GM18870 (cell line): Measurements from ENCODE around the gene CPEB2.

Experiments used
- ATAC-seq: cut with Tn5 transposase; IDR thresholded peaks from one replicate; pipeline ENCODE4 v1.9.1; 2021; ENCODE audit warnings: moderate library complexity; ENCODE audit not compliant: unreplicated experiment

The CPEB2 gene

DNA sequence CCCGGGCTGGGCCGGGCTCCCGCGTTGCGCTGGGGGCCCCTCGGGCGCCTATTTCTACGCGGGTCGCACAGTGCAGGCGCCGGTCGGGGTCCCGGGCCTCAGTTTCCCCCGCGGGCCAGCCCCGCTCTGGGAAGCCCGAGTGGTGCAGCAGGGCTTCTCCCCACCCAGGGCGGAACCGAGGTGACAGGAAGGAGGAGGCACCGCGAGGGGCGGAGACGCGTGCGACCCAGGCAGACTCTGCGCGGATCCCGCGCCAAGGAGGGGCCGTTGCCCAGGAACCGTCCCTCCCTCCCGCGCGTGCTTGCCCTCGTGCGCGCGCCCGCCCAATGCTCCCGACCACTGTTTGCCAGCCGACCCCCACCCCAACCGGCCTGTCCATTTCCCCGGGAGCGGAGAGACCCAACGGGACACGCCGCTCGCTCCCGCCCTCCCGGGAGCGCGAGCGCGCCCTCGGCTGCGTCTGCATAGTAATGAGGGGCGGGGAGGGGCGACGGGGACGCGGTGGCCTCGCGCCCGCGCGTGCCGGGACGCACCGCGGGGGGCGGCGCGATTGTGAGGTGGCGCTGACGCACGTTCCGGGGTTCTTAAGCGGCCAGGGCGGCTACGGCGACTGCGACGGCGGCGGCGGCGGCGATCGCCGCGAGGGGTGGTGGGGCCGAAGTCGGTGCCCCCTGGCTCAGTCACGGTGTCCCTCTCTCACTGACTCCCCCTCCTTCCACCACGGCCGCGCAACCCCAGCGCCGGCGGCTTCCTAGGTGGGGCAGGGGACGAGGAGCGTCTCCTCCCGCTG, at the start of gene CPEB2:
Gene CPEB2, plus strand, starts transcription at position 613 of the 790 bp plus-strand sequence. CDS start 193 bp downstream, outside the sequence.
- ATAC-seq: peak; percentile 68

DNA sequence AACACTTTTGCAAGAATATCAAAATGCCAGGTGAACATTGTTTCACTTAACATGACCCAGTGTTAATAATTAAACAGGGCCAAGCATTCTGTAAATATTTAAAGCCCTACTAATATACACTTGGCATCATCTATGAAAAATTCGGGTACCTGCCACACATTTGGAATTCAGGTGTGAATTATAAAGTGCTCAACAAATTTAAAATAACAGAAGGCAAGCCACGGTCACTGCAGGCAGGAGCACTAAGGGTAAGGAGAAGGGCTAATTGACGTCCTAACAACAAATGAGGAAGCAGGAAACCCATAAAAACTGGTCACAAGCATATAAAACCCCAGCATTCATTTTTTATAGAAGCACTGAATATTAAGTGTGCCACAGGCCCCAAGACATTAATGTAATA, 43.8 kb upstream of the CPEB2 start:
- no peak for ATAC-seq

DNA sequence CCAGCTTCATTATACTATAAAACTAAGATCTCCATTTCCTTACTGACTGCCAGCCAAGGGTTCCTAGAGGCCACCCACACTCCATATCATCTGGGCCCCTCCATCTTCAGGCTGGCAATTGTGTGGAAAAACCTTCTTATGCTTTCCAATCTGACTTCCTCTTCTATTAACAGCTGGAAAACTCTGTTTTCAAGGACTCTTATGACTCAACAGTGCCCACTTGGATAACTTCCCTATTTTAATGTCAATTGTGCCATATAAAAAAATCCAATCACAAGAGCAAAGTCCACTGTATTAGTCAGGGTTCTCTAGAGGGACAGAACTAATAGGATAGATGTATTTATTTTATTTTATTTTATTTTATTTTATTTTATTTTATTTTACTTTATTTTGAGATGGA, 41.0 kb upstream of the CPEB2 start:
- ATAC-seq: no peak

DNA sequence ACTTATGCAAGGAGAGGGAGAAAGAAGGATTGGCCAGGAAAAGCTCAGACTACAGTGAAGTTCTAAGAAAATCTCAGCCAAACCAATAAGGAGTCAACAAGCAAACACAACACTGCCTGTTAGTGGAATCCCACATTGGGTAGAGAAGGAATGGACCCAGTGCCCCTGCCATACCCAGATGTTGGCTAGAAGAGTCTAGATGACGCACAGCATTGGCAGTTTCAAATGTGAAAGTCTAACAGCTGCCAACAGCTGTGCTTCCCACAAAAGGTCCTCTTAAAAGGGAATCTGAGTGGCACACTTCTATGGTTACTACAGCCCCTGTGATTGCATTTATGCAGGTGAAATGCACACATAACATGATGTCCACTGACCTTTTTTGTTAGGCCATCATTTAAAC, 37.2 kb upstream of the CPEB2 start:
- no peak for ATAC-seq

DNA sequence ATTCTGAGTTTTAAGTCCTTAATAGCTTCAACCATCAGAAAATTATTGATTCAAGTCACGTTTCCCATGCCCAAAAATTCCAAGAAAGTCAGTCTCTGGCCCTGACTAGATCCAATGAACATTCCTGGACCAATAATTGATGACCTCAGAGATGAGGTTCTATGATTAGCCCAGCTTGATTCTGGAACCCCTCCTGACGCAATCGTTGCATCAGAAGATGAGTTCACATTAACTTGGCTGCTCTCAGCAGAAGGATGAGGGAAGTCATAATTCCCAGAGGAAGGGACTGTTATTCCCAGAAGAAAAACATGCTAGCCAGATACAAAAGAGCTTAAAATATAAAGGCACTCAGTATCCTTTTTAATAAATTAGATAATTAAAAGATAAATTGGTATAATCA, 34.3 kb upstream of the CPEB2 start:
- ATAC-seq: no peak

DNA sequence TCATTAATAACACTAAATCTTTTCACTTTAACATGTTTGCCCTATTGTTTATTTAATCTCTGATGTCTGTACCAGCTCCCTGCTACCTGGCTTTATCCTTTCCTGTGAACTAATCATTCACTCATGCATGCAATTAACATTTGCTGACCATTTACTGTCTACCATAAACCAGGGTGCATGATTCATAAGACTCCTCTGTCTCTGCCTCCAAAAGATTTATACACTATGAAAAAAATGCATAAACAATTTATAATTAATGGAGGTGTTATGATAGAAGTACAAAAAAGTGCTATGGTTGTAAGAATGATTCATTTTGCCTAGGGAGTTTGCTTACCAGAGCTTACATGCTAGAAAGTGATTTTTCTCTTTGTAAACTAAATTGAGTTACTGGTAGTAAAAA, 24.5 kb upstream of the CPEB2 start:
- ATAC-seq: no peak

DNA sequence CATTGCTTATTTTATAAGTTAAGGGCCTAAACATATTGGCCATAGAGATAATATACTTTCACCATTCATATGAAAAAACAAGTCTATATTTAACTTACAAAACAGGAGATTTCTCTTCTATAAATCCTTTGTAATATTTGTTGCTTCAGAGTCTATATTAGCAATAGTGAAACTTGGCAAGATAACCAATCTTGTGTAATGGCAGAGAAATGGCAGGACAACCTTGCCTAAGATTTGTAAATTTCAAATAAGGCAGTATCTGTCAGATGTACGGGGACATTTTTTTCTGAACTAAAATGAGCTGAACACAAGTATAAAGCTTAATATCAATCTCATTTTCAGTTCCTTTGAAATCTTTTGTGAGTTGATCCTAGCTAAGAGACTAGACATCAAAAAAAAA, 17.8 kb upstream of the CPEB2 start:
- ATAC-seq: no peak

DNA sequence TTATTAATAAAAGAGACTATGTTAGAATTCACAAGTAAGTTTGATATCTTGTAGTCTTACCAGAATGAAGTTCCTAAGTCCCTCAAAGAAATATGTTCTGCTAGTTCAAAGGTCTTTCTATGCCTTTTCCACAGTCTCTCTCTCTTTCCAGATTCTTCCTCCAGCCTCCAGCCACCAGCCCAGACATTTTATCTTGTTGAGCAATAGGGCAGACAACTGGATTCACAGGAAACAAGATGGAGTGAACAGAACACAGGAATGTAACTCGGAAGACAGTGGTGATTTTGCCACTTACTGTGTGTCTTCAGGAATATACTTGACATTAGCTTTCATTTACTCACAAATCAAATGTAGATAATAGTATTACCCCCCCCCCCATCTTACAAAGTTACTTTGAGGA, 17.1 kb upstream of the CPEB2 start:
- ATAC-seq: no peak

DNA sequence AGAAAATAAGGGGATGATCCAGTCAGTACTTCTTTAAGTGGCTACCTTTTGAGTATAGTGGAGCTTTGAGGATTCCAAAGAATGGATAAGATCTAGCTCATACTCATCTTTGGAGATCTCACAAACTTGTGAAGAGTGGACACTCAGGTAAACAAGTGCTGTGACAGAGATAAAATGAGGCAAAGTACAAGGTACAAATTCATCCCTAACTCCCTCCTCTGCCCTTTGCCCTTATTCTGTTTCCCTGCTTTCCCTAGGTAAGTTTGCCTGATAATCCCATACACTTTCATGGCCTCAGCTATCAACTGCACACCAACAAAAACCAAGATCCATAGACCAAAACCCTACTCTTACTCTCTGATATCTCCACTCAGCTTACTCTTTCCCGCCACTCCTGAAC, 16.4 kb upstream of the CPEB2 start:
- ATAC-seq: no peak

DNA sequence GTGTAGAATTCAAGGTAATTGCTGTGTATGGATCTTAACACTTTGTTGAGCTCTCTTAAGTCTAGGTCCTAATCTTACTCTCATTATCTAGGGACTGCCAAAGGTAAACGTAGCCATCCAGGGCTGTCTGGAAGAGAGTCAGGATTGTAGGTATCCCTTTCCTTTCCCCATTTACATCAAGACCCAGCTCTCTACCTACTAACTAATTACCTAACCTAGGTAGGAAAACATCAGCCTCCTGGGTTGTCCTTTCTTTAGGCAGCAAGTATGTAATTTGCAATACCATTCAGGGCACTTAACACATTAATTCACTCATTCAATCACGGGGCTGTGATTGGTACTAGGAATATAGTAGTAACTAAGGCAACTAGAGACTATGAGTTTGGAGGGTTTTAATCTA, 15.2 kb upstream of the CPEB2 start:
- no peak for ATAC-seq

DNA sequence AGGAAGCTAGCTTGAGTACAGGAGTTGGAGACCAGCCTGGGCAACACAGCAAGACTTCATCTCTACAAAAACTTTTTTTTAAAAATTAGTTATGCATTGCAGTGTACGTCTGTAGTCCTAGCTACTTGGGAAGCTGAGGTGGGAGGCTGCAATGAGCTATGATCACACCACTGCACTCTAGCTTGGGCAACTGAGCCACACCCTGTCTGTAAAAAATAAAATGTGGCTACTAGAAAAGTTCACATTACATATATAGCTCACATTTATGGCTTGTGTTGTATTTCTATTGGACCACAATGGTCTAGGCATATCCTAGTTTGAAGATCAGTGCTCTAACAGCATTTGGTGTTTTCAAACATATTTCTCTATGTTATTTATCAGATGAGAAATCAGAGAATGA, 11.8 kb upstream of the CPEB2 start:
- no peak for ATAC-seq

DNA sequence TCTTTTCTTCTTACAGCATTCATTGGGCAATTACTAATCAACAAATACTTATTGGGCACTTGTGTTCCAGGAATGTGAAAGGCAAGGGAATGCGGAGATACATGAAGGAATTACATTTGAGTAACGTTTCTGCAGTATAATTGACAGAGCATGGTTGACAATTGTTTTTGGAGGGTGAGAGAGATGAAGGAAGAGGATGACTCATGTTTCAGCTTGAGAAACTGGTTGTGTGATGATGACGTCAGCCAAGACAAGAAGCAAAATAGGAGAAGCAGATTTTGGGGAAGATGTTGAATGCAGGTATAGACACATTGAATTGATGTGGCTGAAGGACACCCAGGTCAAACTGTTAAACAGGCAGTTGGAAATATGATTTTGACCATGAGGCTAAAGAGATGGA, 8.0 kb upstream of the CPEB2 start:
- no peak for ATAC-seq

DNA sequence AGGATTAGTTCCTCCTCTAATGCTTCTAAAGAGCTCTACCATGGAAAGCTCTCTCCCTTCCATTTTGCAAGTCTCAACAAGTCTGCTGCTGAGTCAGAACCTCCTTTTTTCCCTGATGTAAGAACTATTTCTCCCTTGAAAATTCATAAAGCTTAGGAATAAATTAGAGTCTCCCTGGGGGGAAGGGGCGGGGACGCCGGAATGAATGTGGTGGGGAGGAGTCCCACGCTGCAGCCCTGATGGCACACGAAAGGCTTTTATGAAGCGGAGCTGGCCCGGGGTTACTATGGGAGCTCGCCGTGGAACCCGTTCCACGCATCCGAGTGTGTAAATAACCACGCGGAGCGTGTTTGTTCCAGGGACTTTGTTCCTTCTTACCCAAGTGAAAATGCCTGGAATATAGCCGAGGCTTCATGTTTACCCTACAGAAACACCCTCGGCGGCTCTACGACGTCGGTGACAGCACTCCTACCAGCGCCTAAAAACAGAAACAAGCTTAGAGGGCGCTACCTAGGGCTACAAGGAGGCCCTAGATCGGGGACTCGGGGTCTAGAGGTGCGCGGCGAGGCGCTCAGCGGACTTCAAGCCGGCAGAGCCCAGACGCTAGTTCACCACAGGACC, 923 bp upstream of the CPEB2 start:
- peak; percentile 37 for ATAC-seq

DNA sequence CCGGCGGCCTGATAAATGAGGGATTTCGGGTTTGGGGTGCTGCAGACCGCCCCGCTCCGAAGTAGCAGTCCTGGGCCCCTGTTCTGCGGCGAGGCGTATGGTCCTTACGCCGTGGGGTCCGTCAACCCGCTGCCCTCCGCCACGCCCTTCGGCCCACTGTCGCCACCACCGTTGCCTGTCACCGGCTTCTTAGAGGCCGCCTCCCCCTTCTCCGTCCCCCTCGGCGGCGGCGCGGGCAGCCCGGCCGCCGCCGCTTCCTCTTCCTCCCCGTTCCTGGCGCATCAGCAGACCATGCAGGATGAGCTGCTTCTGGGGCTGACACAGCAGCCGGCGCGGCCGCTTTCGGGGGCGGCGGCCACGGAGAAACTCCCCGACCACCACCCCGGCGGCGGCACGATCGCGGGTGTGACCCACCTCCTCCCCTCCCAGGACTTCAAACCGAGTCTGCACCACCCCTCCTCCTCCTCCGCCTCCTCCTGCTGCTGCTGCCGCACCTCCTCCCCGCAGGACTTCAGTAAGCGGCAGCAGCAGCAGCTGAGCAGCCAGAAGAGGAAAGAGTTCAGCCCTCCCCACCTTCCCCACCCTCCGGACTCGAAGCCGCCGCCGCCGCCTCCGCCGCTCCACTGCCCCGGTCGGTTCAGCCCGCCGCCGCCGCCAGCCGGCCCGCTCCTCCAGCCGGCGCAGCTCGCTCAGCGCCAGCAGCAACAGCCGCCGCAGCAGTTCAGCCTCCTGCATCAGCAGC, 549 bp downstream of the CPEB2 start:
- ATAC-seq: peak; percentile 14

DNA sequence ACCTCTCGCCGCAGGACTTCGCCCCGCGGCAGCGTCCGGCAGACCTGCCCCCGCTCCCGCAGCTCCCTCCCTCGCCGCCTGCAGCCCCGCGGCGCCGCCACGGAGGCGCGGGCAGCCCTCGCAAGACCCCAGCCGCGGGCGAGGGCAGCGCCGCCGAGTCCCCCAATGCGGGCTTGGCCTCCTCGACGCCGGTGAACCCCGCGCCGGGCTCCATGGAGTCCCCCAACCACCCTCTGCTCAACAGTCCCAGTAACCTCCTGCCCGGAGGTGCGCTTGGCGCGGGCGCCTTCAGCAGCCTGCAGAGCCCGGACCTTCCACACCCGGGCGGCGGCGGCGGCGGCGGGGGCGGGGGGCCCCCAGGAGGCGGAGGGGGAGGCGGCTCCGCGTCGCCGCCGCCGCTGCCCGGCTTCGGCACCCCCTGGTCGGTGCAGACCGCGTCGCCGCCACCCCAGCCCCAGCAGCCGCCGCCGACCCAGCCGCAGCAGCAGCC, 1.2 kb downstream of the CPEB2 start:
- ATAC-seq: no peak

DNA sequence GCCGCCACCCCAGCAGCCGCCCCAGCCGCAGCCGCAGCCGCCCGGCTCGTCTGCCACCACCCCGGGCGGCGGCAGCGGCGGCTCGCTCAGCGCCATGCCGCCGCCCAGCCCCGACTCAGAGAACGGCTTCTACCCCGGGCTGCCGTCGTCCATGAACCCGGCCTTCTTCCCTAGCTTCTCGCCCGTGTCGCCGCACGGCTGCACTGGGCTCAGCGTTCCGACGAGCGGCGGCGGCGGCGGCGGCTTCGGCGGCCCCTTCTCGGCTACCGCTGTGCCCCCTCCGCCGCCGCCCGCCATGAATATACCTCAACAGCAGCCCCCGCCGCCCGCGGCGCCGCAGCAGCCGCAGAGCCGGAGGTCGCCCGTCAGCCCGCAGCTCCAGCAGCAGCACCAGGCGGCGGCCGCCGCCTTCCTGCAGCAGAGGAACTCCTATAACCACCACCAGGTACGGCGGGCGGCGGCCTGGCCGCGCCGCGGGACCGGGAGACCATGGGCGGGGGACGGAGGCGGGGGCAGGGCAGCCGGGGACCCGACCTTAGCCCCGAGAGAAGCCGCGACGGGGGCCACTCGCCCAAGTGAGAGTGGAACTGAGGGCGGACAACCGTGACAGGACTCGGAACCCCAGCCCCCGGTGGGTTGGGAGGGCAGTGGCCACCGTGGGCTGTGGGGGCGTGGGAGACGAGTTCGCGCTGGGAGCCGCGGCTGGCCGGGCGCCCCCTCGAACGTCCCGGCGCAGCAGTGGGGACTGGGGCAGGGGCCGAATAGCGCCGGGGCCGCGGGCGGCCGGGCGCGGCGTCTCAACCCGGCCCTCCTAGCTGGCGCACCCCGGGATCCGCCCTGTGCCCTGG, 1.8 kb downstream of the CPEB2 start:
- ATAC-seq: no peak

DNA sequence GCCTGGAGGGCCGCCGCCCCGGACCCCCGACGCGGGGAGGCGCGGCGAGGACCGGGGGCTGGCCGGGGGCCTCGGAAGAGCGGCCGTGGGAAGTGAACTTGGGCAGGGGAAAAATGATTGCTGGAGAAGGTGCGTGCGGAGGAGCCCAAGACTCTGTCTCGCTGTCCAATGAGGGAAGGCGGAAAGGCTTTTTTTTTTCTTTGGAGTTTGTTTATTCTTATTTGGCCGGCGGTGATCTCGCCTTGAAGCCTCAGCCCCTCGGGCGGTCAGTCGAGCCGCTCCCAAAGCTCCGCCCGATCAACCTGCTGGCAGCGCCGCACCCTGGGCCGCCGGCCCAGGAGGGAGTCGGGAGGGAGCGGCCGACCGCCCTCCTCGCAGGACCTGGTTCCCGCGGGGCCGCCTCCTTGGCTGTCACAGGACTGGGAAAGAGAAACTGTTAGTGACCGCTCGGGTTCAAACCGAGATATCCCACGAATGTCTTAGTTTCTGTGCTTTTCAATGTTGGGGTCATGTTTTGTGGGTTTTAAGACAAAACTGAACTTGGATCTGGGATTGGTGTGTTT, 2.5 kb downstream of the CPEB2 start:
- no peak for ATAC-seq

DNA sequence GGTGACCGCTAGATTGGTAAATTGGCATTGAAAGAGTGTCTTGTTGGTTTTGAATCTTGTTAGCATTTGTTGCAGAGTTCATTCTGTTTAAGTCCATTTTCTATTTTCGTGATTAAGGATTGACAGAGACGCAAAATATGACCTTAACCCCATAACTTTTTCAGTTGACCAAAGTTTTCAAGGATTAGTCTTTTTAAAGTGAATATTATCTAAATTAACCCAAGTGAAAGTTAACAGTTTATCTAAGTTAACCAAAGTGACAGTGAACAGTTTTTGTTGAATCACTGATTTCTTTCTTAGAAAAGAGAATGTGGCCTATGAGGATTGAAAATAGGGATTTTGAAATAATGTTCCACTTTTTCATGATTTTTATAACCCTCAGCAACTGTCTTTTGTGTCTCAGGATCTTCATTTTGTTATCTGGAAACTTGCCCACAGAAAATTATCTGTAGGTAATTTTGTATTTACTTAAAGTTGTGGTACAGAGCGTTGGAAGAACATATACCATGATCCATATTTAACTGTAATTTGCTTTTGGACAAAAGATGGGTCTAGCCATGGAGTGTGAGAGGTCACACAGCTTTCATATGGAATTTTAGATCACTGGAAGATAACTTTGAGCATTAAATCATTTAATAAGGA, 3.3 kb downstream of the CPEB2 start:
- no peak for ATAC-seq

DNA sequence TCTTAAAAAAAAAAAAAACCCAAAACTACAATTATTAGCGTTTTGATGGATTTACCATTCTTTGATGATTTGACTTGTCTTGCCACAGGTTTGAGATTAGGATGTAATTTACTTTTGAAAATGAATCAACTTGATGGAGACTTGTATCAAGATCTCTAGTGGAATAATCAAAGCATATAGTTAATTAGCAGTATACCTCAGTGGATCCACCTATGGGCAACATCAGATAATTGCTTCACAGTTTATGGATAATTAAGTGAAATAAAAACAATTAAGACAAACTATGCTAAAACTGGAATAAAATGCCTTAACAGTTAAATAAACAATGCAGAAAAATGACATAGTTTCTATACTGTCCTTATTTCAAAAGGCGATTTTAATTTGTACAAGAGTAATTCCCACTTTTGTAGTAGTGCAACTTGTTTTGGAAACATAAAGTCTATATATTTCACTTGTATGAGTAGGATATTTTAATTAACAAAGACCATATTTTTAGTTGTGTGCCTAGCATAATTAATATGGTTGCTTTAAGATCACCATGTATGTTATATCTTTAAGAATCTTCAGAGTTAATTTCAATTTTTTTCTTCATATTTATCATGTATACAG, 4.2 kb downstream of the CPEB2 start:
- no peak for ATAC-seq

DNA sequence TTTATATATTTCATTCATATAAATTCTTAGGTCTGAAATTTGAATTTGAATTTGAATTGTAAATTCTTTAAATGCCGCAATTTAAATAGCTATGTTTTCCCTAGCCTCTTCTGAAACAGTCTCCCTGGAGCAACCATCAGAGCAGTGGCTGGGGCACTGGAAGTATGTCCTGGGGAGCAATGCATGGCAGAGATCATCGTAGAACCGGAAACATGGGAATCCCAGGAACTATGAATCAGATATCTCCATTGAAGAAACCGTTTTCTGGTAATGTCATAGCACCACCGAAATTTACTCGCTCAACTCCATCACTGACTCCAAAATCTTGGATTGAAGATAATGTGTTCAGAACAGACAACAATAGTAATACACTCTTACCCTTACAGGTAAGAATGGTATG, 4.9 kb downstream of the CPEB2 start:
- ATAC-seq: no peak
